ENCODE results near the gene CORIN. TPM values are rescaled to one million over a fixed set of nuclear protein-coding genes. Genes with fewer than 3 reads are reported as not detected.

Gene CORIN
- polyA plus RNA-seq, 1 donor (not counting 4 experiments of a cell fraction or from before 2014, with no cell fraction given), result 0.14 TPM

DNA sequence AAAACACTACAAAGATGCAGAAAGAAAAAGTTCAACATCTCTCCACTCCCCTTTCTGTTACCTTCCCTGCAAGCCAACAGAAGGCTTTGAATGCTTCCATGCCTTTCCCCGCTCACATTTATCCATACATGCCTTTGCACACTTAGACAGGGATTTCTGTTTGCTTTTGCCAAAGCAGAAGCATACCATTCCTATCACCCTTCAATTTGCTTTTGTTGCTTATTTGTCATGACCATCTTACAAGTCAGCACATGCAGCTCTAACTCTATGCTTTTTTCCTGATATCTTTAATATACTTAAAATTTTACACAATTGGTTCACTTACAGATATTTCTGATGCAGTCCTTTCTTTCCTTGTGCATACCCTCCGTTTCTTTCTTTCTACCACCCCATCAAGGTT is 169.6 kb downstream of the CORIN start:
- Histone ChIP-seq H3K9me1 (ENCODE audit: control insufficient read depth, extremely low read depth, insufficient read depth, low read length) (no peaks in the 10 kb centered on the region), H4K20me1 (ENCODE audit: control insufficient read depth, extremely low read depth, insufficient read depth, low read length) (no peaks in the 10 kb centered on the region), H3K4me2 (ENCODE audit: control insufficient read depth, extremely low read depth, insufficient read depth, low read depth, low read length) (no peak overlapping the region), H3K79me2 (ENCODE audit: control insufficient read depth, insufficient read depth, low read length) (no peaks in the 10 kb centered on the region), H3K4me1 (ENCODE audit: control insufficient read depth, extremely low read depth, insufficient read depth, low read length) (no peaks in the 10 kb centered on the region), H3K9ac (ENCODE audit: control insufficient read depth, extremely low read depth, insufficient read depth, low read length) (no peak overlapping the region), H3K27ac (ENCODE audit: control insufficient read depth, insufficient read depth, low read length) (no peak overlapping the region), H2AFZ (ENCODE audit: control insufficient read depth, low read length) (no peak overlapping the region), H3K9me3 (ENCODE audit: control insufficient read depth, low read depth, low read length) (no peaks in the 10 kb centered on the region), H3K27me3 (ENCODE audit: control insufficient read depth, extremely low read depth, insufficient read depth, low read length) (no peaks in the 10 kb centered on the region), H3K4me3 (ENCODE audit: control insufficient read depth in 2 of 3, extremely low read depth in 1 of 3, insufficient read depth in 2 of 3, low read depth in 1 of 3, low read length in 3 of 3) (no peak overlapping the region), H3K36me3 (ENCODE audit: control insufficient read depth in 2 of 2, extremely low read depth in 1 of 2, insufficient read depth in 2 of 2, low read length in 2 of 2) (no peaks in the 10 kb centered on the region)
- DNase-seq (ENCODE audit: low read depth, low spot score) (no peak), FAIRE-seq (no peak)
- dilution Hi-C loops (cut with MboI; ENCODE audit: extremely low pct_ligation_motif_present, low sequenced_read_pairs), result no loop called here
- TF ChIP-seq CTCF (optimal IDR thresholded peaks at IDR 0.05 in 1 of 3, IDR thresholded peaks at IDR 0.05 in 1 of 3, conservative IDR thresholded peaks at IDR 0.05 in 1 of 3; ENCODE audit: extremely low read depth in 1 of 3, insufficient read depth in 2 of 3, low read length in 3 of 3) (no peak), EZH2 (IDR thresholded peaks at IDR 0.05; ENCODE audit: low read length) (no peak)

DNA sequence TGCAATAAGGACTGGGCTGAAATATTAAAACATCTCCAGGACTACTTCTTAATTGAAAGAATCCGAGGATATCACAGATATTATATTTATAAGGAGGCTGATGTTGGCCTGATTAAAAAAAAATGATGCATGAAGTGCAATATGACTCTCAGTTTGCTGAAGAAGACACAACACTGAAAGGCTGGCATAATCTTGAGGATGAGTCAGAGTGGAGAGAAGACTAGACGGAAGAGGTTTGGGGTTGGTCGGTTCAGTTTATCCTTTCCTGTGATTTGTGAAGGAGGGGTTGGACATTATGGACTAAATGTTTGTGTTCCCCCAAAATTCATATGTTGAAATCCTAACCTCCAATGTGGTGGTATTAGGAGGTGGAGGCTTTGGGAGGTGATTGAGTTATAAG is 170.3 kb downstream of the CORIN start:
- Histone ChIP-seq H3K9me3 (ENCODE audit: control insufficient read depth, low read depth, low read length) (no peaks in the 10 kb centered on the region), H3K79me2 (ENCODE audit: control insufficient read depth, insufficient read depth, low read length) (no peaks in the 10 kb centered on the region), H4K20me1 (ENCODE audit: control insufficient read depth, extremely low read depth, insufficient read depth, low read length) (no peaks in the 10 kb centered on the region), H3K4me1 (ENCODE audit: control insufficient read depth, extremely low read depth, insufficient read depth, low read length) (no peaks in the 10 kb centered on the region), H3K27ac (ENCODE audit: control insufficient read depth, insufficient read depth, low read length) (no peak overlapping the region), H3K9me1 (ENCODE audit: control insufficient read depth, extremely low read depth, insufficient read depth, low read length) (no peaks in the 10 kb centered on the region), H2AFZ (ENCODE audit: control insufficient read depth, low read length) (no peak overlapping the region), H3K4me2 (ENCODE audit: control insufficient read depth, extremely low read depth, insufficient read depth, low read depth, low read length) (no peak overlapping the region), H3K4me3 (ENCODE audit: control insufficient read depth in 2 of 3, extremely low read depth in 1 of 3, insufficient read depth in 2 of 3, low read depth in 1 of 3, low read length in 3 of 3) (no peak overlapping the region), H3K36me3 (ENCODE audit: control insufficient read depth in 2 of 2, extremely low read depth in 1 of 2, insufficient read depth in 2 of 2, low read length in 2 of 2) (no peaks in the 10 kb centered on the region), H3K27me3 (ENCODE audit: control insufficient read depth, extremely low read depth, insufficient read depth, low read length) (no peaks in the 10 kb centered on the region), H3K9ac (ENCODE audit: control insufficient read depth, extremely low read depth, insufficient read depth, low read length) (no peak overlapping the region)
- FAIRE-seq, result no peak
- TF ChIP-seq CTCF (optimal IDR thresholded peaks at IDR 0.05 in 1 of 3, IDR thresholded peaks at IDR 0.05 in 1 of 3, conservative IDR thresholded peaks at IDR 0.05 in 1 of 3; ENCODE audit: extremely low read depth in 1 of 3, insufficient read depth in 2 of 3, low read length in 3 of 3) (no peak), EZH2 (IDR thresholded peaks at IDR 0.05; ENCODE audit: low read length) (no peak)
- dilution Hi-C loops (cut with MboI; ENCODE audit: extremely low pct_ligation_motif_present, low sequenced_read_pairs), result no loop called here
- no peak for DNase-seq (ENCODE audit: low read depth, low spot score)

All from keratinocyte (primary cell).